AG04450 (cell line): ENCODE data around the gene ERP27. TPM values are rescaled to one million over a fixed set of nuclear protein-coding genes. Genes with fewer than 3 reads are reported as not detected.
A peak's percentile ranks its signal among the peaks of the same experiment; 100 is the strongest.

Experiments used
- CTCF ChIA-PET: fragments of 300-600, 350-600 bp; formaldehyde crosslinking; extraction: SDS; loops from one replicate; lab custom pipeline; 2022; ENCODE audit warnings: antibody characterized with exemption, inconsistent platforms; lab: Charles Lee
- POLR2A ChIA-PET: fragments of 350-600 bp; formaldehyde crosslinking; extraction: SDS; loops from one replicate; lab custom pipeline; 2021; ENCODE audit warnings: antibody characterized with exemption, inconsistent platforms; lab: Yijun Ruan, JAX
- DNase-seq: peaks from one replicate; pipeline ENCODE4 v3.0.0-alpha.2; 2011; ENCODE audit warnings: low read depth, low spot score
- H3K27ac ChIP-seq: one replicate; pipeline ENCODE4 v1.5.1; 2012; ENCODE audit warnings: low read depth, low read length, control low read depth
- H3K27me3 ChIP-seq: one replicate; pipeline ENCODE4 v1.6.0; 2012; ENCODE audit warnings: low read length; ENCODE audit not compliant: control insufficient read depth, insufficient read depth
- H3K4me3 ChIP-seq: 2 replicates; pipeline ENCODE4 v1.5.1; 2011; ENCODE audit warnings: mild to moderate bottlenecking, low read depth, low read length, control low read depth
- H3K9me3 ChIP-seq: 2 replicates; pipeline ENCODE4 v1.5.1; 2012; ENCODE audit warnings: low read length; ENCODE audit not compliant: control insufficient read depth, insufficient read depth
- CTCF ChIP-seq: IDR thresholded peaks from 2 replicates; pipeline ENCODE4 v1.5.1; 2011; ENCODE audit warnings: low read depth, low read length, control low read depth, inconsistent platforms
- polyA plus RNA-seq: library from polyadenylated mRNA; depleted of rRNA; stranded (reverse); fragments of >200 nt; gene quantifications from 2 replicates; pipeline ENCODE4 v1.2.3, GENCODE V29; 2011

The ERP27 gene
- polyA plus RNA-seq, 1 experiment = not detected

GRCh38 chr12:14937014-14937413 is 1.3 kb downstream of the ERP27 start:
- TF ChIP-seq CTCF = peak; percentile 18; the same call in 1 of the 2 replicates
- no peak overlapping the region for H3K4me3 ChIP-seq
- DNase-seq = no peak
- H3K9me3 ChIP-seq = no peaks in the 10 kb centered on the region
- POLR2A ChIA-PET = no interaction called here
- no peaks in the 10 kb centered on the region for H3K27me3 ChIP-seq
- no peak overlapping the region for H3K27ac ChIP-seq
- CTCF ChIA-PET = no interaction called here

GRCh38 chr12:14936224-14936861 is 2.0 kb downstream of the ERP27 start:
- no peak overlapping the region for H3K27ac ChIP-seq
- no peak overlapping the region for H3K4me3 ChIP-seq
- no peaks in the 10 kb centered on the region for H3K9me3 ChIP-seq
- no peak for DNase-seq
- peak; percentile 25 for TF ChIP-seq CTCF
- CTCF ChIA-PET = interaction anchor here (0.5 to 0.9 kb wide), 2 partner anchors 42 to 57 kb away, joined by 3 read pairs; no protein-coding TSS in a partner anchor
- no peaks in the 10 kb centered on the region for H3K27me3 ChIP-seq
- POLR2A ChIA-PET = no interaction called here

- no peak for DNase-seq
- Histone ChIP-seq H3K27ac (no peak overlapping the region), H3K27me3 (no peaks in the 10 kb centered on the region), H3K4me3 (no peak overlapping the region), H3K9me3 (no peaks in the 10 kb centered on the region)
- TF ChIP-seq CTCF = no peak
- ChIA-PET CTCF (no interaction called here), POLR2A (no interaction called here)
Observed at GRCh38 chr12:14935031-14935430, 3.3 kb downstream of the ERP27 start.

GRCh38 chr12:14934511-14934910 is 3.8 kb downstream of the ERP27 start:
- Histone ChIP-seq H3K27ac (no peak overlapping the region), H3K27me3 (no peaks in the 10 kb centered on the region), H3K4me3 (no peak overlapping the region), H3K9me3 (no peaks in the 10 kb centered on the region)
- ChIA-PET POLR2A (no interaction called here), CTCF (no interaction called here)
- TF ChIP-seq CTCF = no peak
- DNase-seq = no peak

GRCh38 chr12:14931791-14932560 is 6.4 kb downstream of the ERP27 start:
- H3K27ac ChIP-seq = no peak overlapping the region
- DNase-seq = no peak
- H3K27me3 ChIP-seq = no peaks in the 10 kb centered on the region
- H3K9me3 ChIP-seq = no peaks in the 10 kb centered on the region
- POLR2A ChIA-PET = no interaction called here
- no peak overlapping the region for H3K4me3 ChIP-seq
- TF ChIP-seq CTCF = no peak
- CTCF ChIA-PET = interaction anchor here (0.6 to 0.7 kb wide), 2 partner anchors 19 to 54 kb away, joined by 3 read pairs; no protein-coding TSS in a partner anchor
